ENCODE measurements around the gene ATG101.

ATG101 gene

DNA sequence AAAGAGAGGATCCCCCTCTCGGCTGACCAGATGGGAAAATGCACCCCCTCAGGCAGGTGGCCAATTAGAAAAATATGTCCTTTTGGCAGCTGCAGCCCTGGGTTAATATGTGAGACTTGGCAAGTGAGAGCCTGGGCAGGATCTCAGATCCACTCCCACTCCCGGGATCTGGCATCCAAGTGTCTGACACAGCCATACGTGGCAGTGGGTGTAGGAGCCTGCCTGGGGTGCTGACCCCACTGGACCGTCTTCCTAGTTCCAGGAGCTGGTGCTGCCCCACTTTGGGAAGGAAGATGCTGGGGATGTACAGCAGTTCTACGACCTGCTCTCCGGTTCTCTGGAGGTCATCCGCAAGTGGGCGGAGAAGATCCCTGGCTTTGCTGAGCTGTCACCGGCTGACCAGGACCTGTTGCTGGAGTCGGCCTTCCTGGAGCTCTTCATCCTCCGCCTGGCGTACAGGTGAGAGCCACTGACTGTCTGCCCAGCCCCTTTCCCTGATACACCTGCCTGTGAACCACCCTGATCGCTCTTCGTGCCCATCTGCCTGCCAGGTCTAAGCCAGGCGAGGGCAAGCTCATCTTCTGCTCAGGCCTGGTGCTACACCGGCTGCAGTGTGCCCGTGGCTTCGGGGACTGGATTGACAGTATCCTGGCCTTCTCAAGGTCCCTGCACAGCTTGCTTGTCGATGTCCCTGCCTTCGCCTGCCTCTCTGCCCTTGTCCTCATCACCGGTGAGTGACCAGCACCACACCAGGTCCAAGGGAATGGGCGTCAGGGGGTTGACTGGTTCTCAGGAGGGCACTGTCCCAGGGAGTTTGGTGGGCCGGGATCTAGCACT lies 12.8 kb upstream of the ATG101 start:
- peaks cover 55 to 75% (median 65%) of the 10 kb centered on the region in 3 donors for H3K36me3 ChIP-seq
- DNase-seq, result no peak
- intact Hi-C loops (cut with DNase I; ENCODE audit: low total_unique reads), result no loop called here
- no peaks in the 10 kb centered on the region for H3K27me3 ChIP-seq
- peak overlapping the region in 1 of 2 donors; percentile 5 for H3K27ac ChIP-seq
- no peak overlapping the region for H3K4me3 ChIP-seq
- H3K9me3 ChIP-seq, result no peaks in the 10 kb centered on the region
- H3K4me1 ChIP-seq, result peaks cover 0 to 31% (median 12%) of the 10 kb centered on the region in 4 donors
- TF ChIP-seq, protein P1, sequence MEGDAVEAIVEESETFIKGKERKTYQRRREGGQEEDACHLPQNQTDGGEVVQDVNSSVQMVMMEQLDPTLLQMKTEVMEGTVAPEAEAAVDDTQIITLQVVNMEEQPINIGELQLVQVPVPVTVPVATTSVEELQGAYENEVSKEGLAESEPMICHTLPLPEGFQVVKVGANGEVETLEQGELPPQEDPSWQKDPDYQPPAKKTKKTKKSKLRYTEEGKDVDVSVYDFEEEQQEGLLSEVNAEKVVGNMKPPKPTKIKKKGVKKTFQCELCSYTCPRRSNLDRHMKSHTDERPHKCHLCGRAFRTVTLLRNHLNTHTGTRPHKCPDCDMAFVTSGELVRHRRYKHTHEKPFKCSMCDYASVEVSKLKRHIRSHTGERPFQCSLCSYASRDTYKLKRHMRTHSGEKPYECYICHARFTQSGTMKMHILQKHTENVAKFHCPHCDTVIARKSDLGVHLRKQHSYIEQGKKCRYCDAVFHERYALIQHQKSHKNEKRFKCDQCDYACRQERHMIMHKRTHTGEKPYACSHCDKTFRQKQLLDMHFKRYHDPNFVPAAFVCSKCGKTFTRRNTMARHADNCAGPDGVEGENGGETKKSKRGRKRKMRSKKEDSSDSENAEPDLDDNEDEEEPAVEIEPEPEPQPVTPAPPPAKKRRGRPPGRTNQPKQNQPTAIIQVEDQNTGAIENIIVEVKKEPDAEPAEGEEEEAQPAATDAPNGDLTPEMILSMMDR (IDR thresholded peaks at IDR 0.05), result no peak

DNA sequence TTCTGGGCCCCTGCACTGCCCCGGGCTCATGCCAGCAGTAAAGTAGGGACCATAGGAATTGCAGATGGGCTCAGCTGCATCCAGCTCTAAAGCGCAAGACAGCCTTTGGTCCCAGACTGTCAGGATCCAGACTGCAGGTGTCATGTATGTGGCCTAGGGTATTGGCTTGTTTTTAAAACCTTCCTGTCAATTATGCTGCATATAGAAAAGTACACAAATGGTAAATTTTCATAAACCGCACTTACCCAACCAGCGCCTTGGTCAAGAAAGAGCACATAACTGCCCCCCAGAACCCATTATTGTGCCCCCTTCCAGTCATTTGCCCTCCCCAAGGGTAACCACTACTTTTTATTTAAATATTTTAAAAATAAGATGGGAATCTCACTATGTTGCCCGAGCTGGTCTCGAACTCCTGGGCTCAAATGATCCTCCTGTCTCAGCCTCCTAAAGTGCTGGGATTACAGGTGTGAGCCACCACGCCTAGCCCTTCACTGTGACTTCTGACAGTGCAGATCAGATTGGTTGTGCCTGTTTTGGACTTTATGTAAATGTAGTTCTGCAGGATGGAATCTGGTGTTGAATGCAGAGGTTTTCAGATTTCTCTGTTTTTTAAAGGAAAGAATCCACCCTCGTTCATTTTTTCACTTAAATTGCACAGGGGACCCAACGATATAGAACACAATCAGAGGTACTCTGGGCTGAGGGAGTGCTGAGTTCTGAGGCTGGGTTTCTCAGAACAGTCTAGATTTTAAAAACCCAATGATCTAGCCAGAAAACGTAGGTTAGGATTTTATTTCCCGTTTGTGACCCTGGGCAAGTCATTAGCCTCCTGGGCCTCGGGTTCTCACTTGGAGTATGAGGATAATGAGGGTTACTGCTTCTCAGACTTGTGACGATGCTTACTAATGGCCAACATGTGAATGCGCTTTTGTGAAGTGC lies 11.9 kb upstream of the ATG101 start:
- intact Hi-C loops (cut with DNase I; ENCODE audit: low total_unique reads), result no loop called here
- no peak for DNase-seq
- Histone ChIP-seq H3K4me1 (peaks cover 0 to 25% (median 6%) of the 10 kb centered on the region in 4 donors), H3K27me3 (no peaks in the 10 kb centered on the region), H3K36me3 (peaks cover 55 to 67% (median 65%) of the 10 kb centered on the region in 3 donors), H3K4me3 (no peak overlapping the region), H3K9me3 (no peaks in the 10 kb centered on the region), H3K27ac (no peak overlapping the region)
- TF ChIP-seq, protein P1 (IDR thresholded peaks at IDR 0.05), result no peak

DNA sequence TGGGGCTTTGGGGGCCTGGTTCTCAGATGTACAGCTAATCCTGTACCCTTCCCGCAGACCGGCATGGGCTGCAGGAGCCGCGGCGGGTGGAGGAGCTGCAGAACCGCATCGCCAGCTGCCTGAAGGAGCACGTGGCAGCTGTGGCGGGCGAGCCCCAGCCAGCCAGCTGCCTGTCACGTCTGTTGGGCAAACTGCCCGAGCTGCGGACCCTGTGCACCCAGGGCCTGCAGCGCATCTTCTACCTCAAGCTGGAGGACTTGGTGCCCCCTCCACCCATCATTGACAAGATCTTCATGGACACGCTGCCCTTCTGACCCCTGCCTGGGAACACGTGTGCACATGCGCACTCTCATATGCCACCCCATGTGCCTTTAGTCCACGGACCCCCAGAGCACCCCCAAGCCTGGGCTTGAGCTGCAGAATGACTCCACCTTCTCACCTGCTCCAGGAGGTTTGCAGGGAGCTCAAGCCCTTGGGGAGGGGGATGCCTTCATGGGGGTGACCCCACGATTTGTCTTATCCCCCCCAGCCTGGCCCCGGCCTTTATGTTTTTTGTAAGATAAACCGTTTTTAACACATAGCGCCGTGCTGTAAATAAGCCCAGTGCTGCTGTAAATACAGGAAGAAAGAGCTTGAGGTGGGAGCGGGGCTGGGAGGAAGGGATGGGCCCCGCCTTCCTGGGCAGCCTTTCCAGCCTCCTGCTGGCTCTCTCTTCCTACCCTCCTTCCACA lies 11.0 kb upstream of the ATG101 start:
- H3K4me1 ChIP-seq, result peaks cover 0 to 16% (median 4%) of the 10 kb centered on the region in 4 donors
- DNase-seq, result no peak
- intact Hi-C loops (cut with DNase I; ENCODE audit: low total_unique reads), result no loop called here
- peaks cover 55 to 62% (median 62%) of the 10 kb centered on the region in 3 donors for H3K36me3 ChIP-seq
- H3K9me3 ChIP-seq, result no peaks in the 10 kb centered on the region
- TF ChIP-seq, protein P1 (IDR thresholded peaks at IDR 0.05), result no peak
- H3K27me3 ChIP-seq, result no peaks in the 10 kb centered on the region
- no peak overlapping the region for H3K4me3 ChIP-seq
- H3K27ac ChIP-seq, result no peak overlapping the region

DNA sequence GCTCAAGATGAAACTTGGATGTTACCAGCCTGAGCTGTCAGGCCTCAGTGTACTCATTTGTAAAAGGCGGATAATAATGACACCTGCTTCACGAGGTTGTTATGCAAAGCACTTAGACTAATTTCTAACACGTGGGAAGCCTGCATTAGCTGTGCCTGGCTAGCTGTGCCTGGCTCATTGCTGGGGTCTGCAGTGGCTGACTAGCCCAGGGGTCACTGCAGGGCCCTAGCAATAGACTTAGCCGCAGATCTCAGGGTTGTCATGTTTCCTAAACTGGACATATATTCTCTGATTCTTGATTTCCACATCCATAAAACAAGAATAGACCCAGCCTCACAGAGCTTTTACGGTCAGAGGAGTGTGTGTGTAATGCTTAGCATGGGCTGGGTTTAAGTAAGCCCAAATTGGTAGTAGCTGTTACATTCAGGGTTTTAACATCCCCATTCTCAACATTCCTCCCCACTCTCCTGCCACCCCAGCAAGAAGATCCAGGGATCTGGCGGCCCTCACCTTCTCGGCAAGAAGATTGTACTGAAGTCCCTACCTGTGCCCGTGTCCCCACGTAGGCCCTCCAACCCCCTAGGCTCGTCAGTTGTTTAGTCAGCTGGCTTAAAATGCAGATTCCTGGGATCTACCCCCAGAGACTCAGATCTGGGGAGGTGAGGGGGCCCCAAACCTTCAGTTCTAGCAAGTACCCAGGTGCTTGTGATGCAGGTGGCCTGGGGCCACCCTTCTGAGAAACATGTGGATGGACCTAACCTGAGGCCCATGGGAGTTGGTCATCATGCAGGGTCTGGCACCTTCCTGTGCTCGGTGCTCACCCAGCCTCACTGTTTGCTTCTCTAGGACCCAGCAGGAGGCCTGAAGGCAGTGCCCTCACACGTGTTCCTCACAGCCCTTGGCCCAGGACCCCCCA lies 9.9 kb upstream of the ATG101 start:
- no peaks in the 10 kb centered on the region for H3K27me3 ChIP-seq
- H3K4me3 ChIP-seq, result no peak overlapping the region
- H3K36me3 ChIP-seq, result peaks cover 47 to 52% (median 51%) of the 10 kb centered on the region in 3 donors
- H3K9me3 ChIP-seq, result no peaks in the 10 kb centered on the region
- H3K4me1 ChIP-seq, result peaks cover 0 to 12% (median 3%) of the 10 kb centered on the region in 4 donors
- no peak for DNase-seq
- intact Hi-C loops (cut with DNase I; ENCODE audit: low total_unique reads), result no loop called here
- no peak overlapping the region for H3K27ac ChIP-seq
- TF ChIP-seq, protein P1 (IDR thresholded peaks at IDR 0.05), result no peak
